HG02852 (cell line): ENCODE data around the gene PLAAT3.
"Not testable (repeated sequence)": the region's sequence is repeated elsewhere in the genome, so short reads cannot be mapped to it uniquely, and the experiment has no call there.

Experiments
- ATAC-seq: cut with Tn5 transposase; IDR thresholded peaks from one replicate; pipeline ENCODE4 v1.9.1; 2021; ENCODE audit warnings: mild to moderate bottlenecking, moderate library complexity; ENCODE audit not compliant: unreplicated experiment

PLAAT3 gene

GRCh38 chr11:63572026-63572688 lies 42.1 kb downstream of the PLAAT3 start:
- no peak for ATAC-seq

GRCh38 chr11:63569570-63569969 lies 44.7 kb downstream of the PLAAT3 start:
- no peak for ATAC-seq

- peak; percentile 74 for ATAC-seq
Observed at GRCh38 chr11:63567044-63567840, 47.0 kb downstream of the PLAAT3 start.

- no peak for ATAC-seq
Observed at GRCh38 chr11:63564784-63565350, 49.4 kb downstream of the PLAAT3 start.

GRCh38 chr11:63564056-63564774 lies 50.0 kb downstream of the PLAAT3 start:
- ATAC-seq = peak; percentile 64

GRCh38 chr11:63563201-63564055 lies 50.8 kb downstream of the PLAAT3 start, which contains the start of gene PLAAT2:
PLAAT2 (minus strand) TSS chr11:63563379; CDS start chr11:63563324, 55 bp downstream.
- no peak for ATAC-seq

GRCh38 chr11:63560506-63561180 lies 53.6 kb downstream of the PLAAT3 start:
- ATAC-seq = no peak

- no peak for ATAC-seq
Observed at GRCh38 chr11:63558459-63559157, 55.6 kb downstream of the PLAAT3 start.

GRCh38 chr11:63557570-63557969 lies 56.7 kb downstream of the PLAAT3 start:
- no peak for ATAC-seq

GRCh38 chr11:63556404-63557013 lies 57.7 kb downstream of the PLAAT3 start:
- no peak for ATAC-seq

- no peak for ATAC-seq
Observed at GRCh38 chr11:63554877-63555223, 59.4 kb downstream of the PLAAT3 start.

- peak; percentile 84 for ATAC-seq
Observed at GRCh38 chr11:63553759-63554158, 60.5 kb downstream of the PLAAT3 start.

GRCh38 chr11:63552921-63553320 lies 61.3 kb downstream of the PLAAT3 start:
- ATAC-seq = no peak

- no peak for ATAC-seq
Observed at GRCh38 chr11:63551889-63552266, 62.4 kb downstream of the PLAAT3 start.

GRCh38 chr11:63551091-63551888 lies 62.9 kb downstream of the PLAAT3 start:
- ATAC-seq = no peak

- not testable (repeated sequence) for ATAC-seq
Observed at GRCh38 chr11:63550156-63550700, 64.0 kb downstream of the PLAAT3 start.

GRCh38 chr11:63549411-63549810 lies 64.8 kb downstream of the PLAAT3 start:
- no peak for ATAC-seq

- no peak for ATAC-seq
Observed at GRCh38 chr11:63548178-63548577, 66.1 kb downstream of the PLAAT3 start.
